SK-N-SH (cell line): ENCODE data around the gene ARAP3. TPM values are rescaled to one million over a fixed set of nuclear protein-coding genes. Genes with fewer than 3 reads are reported as not detected.

ENCODE experiments used
- CTCF ChIA-PET: fragments of 300-600, 350-600 bp; formaldehyde crosslinking; extraction: SDS; loops from one replicate; lab custom pipeline; 2021; lab: Yijun Ruan, JAX
- POLR2A ChIA-PET: fragments of 350-600 bp; sonication (Branson Sonifier 250); formaldehyde crosslinking; extraction: SDS; loops from one replicate; lab custom pipeline; 2020; ENCODE audit warnings: antibody characterized with exemption, inconsistent platforms; lab: Yijun Ruan, JAX
- DNase-seq: peaks from one replicate; pipeline ENCODE4 v3.0.0; 2012
- H2AFZ ChIP-seq: fragments of 200-600 bp; sonication (generic); 2 replicates; pipeline ENCODE4 v1.8.1; 2016; ENCODE audit warnings: antibody characterized with exemption, mild to moderate bottlenecking, low read depth
- H3F3A ChIP-seq: fragments of 200-600 bp; sonication (generic); replicated peaks from 2 replicates; pipeline ENCODE3; 2016; ENCODE audit warnings: antibody characterized with exemption, mild to moderate bottlenecking; ENCODE audit not compliant: insufficient read depth
- H3K27ac ChIP-seq, 2 experiments: fragments of 200-500 bp in 1 of 2; fragments of 200-600 bp in 1 of 2; sonication (Bioruptor generic) in 1 of 2; sonication (generic), shearing (Covaris generic) in 1 of 2; 2 replicates each; pipeline versions ENCODE4 v1.5.1 to v1.6.1; 2014 to 2016; ENCODE audit warnings: low read depth in 2 of 2, inconsistent platforms in 1 of 2, low read length in 1 of 2, mild to moderate bottlenecking in 1 of 2, mixed read lengths in 1 of 2
- H3K27me3 ChIP-seq: fragments of 200-600 bp; sonication (generic), shearing (Covaris generic); 2 replicates; pipeline ENCODE4 v1.6.1; 2016; ENCODE audit warnings: mixed run types; ENCODE audit not compliant: insufficient read depth
- H3K36me3 ChIP-seq, 2 experiments: fragments of 200-500 bp in 1 of 2; fragments of 200-600 bp in 1 of 2; sonication (Bioruptor generic) in 1 of 2; sonication (generic) in 1 of 2; replicated peaks in 1 of 2; 2 replicates each; pipeline versions ENCODE3 to v1.5.1; 2014 to 2016; ENCODE audit warnings: low read length in 1 of 2, mild to moderate bottlenecking in 1 of 2; ENCODE audit not compliant: insufficient read depth in 2 of 2, control insufficient read depth in 1 of 2
- H3K4me1 ChIP-seq, 2 experiments: fragments of 200-500 bp in 1 of 2; fragments of 200-600 bp in 1 of 2; sonication (Bioruptor generic) in 1 of 2; sonication (generic), shearing (Covaris generic) in 1 of 2; 2 replicates each; pipeline versions ENCODE4 v1.5.1 to v1.6.1; 2014 to 2016; ENCODE audit warnings: low read depth in 1 of 2, low read length in 1 of 2, mixed run types in 1 of 2; ENCODE audit not compliant: insufficient read depth in 2 of 2, control insufficient read depth in 1 of 2
- H3K4me2 ChIP-seq: fragments of 200-600 bp; sonication (generic), shearing (Covaris generic); 2 replicates; pipeline ENCODE4 v1.6.1; 2017; ENCODE audit warnings: mixed run types
- H3K4me3 ChIP-seq, 2 experiments: fragments of 200-500 bp in 1 of 2; fragments of 200-600 bp in 1 of 2; sonication (Bioruptor generic) in 1 of 2; sonication (generic), shearing (Covaris generic) in 1 of 2; 2 replicates each; pipeline versions ENCODE4 v1.5.1 to v1.8.1; 2014 to 2016; ENCODE audit warnings: low read depth in 2 of 2, inconsistent platforms in 1 of 2, low read length in 1 of 2, mild to moderate bottlenecking in 1 of 2, mixed read lengths in 1 of 2, moderate library complexity in 1 of 2
- H3K79me2 ChIP-seq: fragments of 200-600 bp; sonication (generic); 2 replicates; pipeline ENCODE4 v1.8.1; 2017; ENCODE audit warnings: mild to moderate bottlenecking; ENCODE audit not compliant: insufficient read depth
- H3K9ac ChIP-seq: fragments of 200-600 bp; sonication (generic); 2 replicates; pipeline ENCODE4 v1.6.1; 2017; ENCODE audit warnings: mixed run types
- H3K9me2 ChIP-seq: fragments of 200-600 bp; sonication (generic); 2 replicates; pipeline ENCODE4 v1.6.1; 2017; ENCODE audit warnings: mixed run types
- H3K9me3 ChIP-seq: fragments of 200-600 bp; sonication (generic); 2 replicates; pipeline ENCODE4 v1.6.1; 2017; ENCODE audit warnings: mixed run types, mild to moderate bottlenecking, moderate library complexity
- H4K20me1 ChIP-seq: fragments of 200-600 bp; sonication (generic); 2 replicates; pipeline ENCODE4 v1.6.1; 2017; ENCODE audit warnings: mild to moderate bottlenecking, mixed run types; ENCODE audit not compliant: insufficient read depth
- EP300 ChIP-seq, 2 experiments: IDR thresholded peaks; 2 replicates each; pipeline versions ENCODE4 v1.4.0 to v1.6.1; 2012; ENCODE audit warnings: borderline replicate concordance in 1 of 2, low read depth in 1 of 2, low read length in 1 of 2
- FOXM1 ChIP-seq: IDR thresholded peaks from 2 replicates; pipeline ENCODE4 v1.4.0; 2012; ENCODE audit warnings: low read depth, mild to moderate bottlenecking
- GABPA ChIP-seq: IDR thresholded peaks from 2 replicates; pipeline ENCODE4 v1.4.0; 2012; ENCODE audit warnings: low read depth, mild to moderate bottlenecking
- JUND ChIP-seq: IDR thresholded peaks from 2 replicates; pipeline ENCODE4 v1.4.0; 2012
- MEF2A ChIP-seq: IDR thresholded peaks from 2 replicates; pipeline ENCODE4 v1.4.0; 2012; ENCODE audit warnings: low read depth, borderline replicate concordance
- RAD21 ChIP-seq: IDR thresholded peaks from 2 replicates; pipeline ENCODE4 v1.6.1; 2012; ENCODE audit warnings: mild to moderate bottlenecking, low read length
- RCOR1 ChIP-seq: fragments of 150-350 bp; IDR thresholded peaks from 2 replicates; pipeline ENCODE4 v1.6.1; 2017; ENCODE audit warnings: antibody characterized with exemption, low read length
- SIN3A ChIP-seq: IDR thresholded peaks from 2 replicates; pipeline ENCODE4 v1.6.1; 2012; ENCODE audit warnings: low read depth, mild to moderate bottlenecking, low read length, moderate library complexity, borderline replicate concordance
- SMC3 ChIP-seq: IDR thresholded peaks from 2 replicates; pipeline ENCODE4 v1.6.1; 2012; ENCODE audit warnings: low read depth, low read length, improper control_type of control experiment
- TCF12 ChIP-seq: IDR thresholded peaks from 2 replicates; pipeline ENCODE4 v1.4.0; 2012
- TEAD4 ChIP-seq: IDR thresholded peaks from 2 replicates; pipeline ENCODE4 v1.4.0; 2012; ENCODE audit warnings: mild to moderate bottlenecking, borderline replicate concordance; ENCODE audit not compliant: insufficient read depth
- YY1 ChIP-seq: IDR thresholded peaks from 2 replicates; pipeline ENCODE4 v1.4.0; 2012; ENCODE audit warnings: low read depth, mild to moderate bottlenecking
- polyA plus RNA-seq, 3 experiments: library from polyadenylated mRNA; depleted of rRNA; stranded (reverse); fragments of >200 nt; gene quantifications; 2 replicates each; pipeline ENCODE4 v1.2.3, GENCODE V29; 2012
- TF ChIP-seq, protein P1 (sequence below): fragments of 150-350 bp; IDR thresholded peaks from 2 replicates; pipeline ENCODE4 v1.6.1; 2016; ENCODE audit warnings: mild to moderate bottlenecking, low read depth, low read length
- TF ChIP-seq, protein P2 (sequence below): IDR thresholded peaks from 2 replicates; pipeline ENCODE4 v1.6.1; 2012; ENCODE audit warnings: mild to moderate bottlenecking, low read depth, low read length, moderate library complexity
- TF ChIP-seq, protein P3 (sequence below): IDR thresholded peaks from 2 replicates; pipeline ENCODE4 v1.4.0; 2012; ENCODE audit warnings: low read depth
- TF ChIP-seq, protein P4 (sequence below): IDR thresholded peaks from 2 replicates; pipeline ENCODE4 v1.4.0; 2012; ENCODE audit warnings: low read depth, borderline replicate concordance

The ARAP3 gene
- polyA plus RNA-seq, 1 of the 3 experiments (the other 2 are of a cell fraction): 6.5 TPM

DNA sequence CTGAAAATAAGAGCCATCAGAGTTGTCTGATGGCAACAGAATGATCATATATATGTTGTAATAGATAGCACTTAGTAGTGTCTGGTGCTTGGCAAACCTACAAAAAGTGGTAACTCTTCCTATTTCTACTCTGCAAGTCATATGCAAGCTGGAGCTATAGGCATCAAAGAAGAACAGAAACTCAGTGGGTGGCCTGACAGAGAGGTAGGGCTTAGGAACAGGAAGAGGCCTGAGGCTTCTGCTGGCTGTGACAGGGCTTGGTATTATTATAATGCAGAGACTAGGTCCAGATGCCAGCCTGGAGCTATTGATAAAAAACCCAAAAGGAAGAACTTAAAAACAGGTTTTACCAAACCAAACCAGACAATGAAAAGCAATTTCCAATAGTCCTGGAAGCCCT lies 58.8 kb downstream of the ARAP3 start:
- no peak overlapping the region for H2AFZ ChIP-seq
- CTCF ChIA-PET: interaction anchor here (0.7 to 14.8 kb wide), 6 partner anchors 12 to 337 kb away, joined by 3 to 280 read pairs (median 3); partner anchors contain the start of genes HDAC3 and RELL2
- H3F3A ChIP-seq: peaks cover 20% of the 10 kb centered on the region
- H3K4me1 ChIP-seq: peaks cover 0 to 4% of the 10 kb centered on the region in 2 experiments; a peak in 1 of 4 replicates
- H3K36me3 ChIP-seq: peaks cover 59 to 63% of the 10 kb centered on the region in 2 experiments
- H3K9me2 ChIP-seq: no peaks in the 10 kb centered on the region
- POLR2A ChIA-PET: no interaction called here
- no peak overlapping the region for H3K4me3 ChIP-seq
- H4K20me1 ChIP-seq: no peaks in the 10 kb centered on the region
- peaks cover 3% of the 10 kb centered on the region for H3K79me2 ChIP-seq
- no peak overlapping the region for H3K9ac ChIP-seq
- no peaks in the 10 kb centered on the region for H3K27me3 ChIP-seq
- peak overlapping the region in 1 of 2 experiments; percentile 68; a peak in 2 of 4 replicates for H3K27ac ChIP-seq
- no peaks in the 10 kb centered on the region for H3K9me3 ChIP-seq
- DNase-seq: no peak
- H3K4me2 ChIP-seq: no peak overlapping the region
- TF ChIP-seq SMC3 (no peak), YY1 (no peak), EP300 (IDR thresholded peaks at IDR 0.05; ENCODE audit: borderline replicate concordance in 1 of 2, low read depth in 1 of 2, low read length in 1 of 2) (no peak), MEF2A (no peak), FOXM1 (no peak), TCF12 (no peak), RAD21 (no peak), GABPA (no peak), JUND (no peak), SIN3A (no peak), RCOR1 (no peak), TEAD4 (no peak)
- TF ChIP-seq, protein P1, sequence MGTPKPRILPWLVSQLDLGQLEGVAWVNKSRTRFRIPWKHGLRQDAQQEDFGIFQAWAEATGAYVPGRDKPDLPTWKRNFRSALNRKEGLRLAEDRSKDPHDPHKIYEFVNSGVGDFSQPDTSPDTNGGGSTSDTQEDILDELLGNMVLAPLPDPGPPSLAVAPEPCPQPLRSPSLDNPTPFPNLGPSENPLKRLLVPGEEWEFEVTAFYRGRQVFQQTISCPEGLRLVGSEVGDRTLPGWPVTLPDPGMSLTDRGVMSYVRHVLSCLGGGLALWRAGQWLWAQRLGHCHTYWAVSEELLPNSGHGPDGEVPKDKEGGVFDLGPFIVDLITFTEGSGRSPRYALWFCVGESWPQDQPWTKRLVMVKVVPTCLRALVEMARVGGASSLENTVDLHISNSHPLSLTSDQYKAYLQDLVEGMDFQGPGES: no peak
- TF ChIP-seq, protein P2, sequence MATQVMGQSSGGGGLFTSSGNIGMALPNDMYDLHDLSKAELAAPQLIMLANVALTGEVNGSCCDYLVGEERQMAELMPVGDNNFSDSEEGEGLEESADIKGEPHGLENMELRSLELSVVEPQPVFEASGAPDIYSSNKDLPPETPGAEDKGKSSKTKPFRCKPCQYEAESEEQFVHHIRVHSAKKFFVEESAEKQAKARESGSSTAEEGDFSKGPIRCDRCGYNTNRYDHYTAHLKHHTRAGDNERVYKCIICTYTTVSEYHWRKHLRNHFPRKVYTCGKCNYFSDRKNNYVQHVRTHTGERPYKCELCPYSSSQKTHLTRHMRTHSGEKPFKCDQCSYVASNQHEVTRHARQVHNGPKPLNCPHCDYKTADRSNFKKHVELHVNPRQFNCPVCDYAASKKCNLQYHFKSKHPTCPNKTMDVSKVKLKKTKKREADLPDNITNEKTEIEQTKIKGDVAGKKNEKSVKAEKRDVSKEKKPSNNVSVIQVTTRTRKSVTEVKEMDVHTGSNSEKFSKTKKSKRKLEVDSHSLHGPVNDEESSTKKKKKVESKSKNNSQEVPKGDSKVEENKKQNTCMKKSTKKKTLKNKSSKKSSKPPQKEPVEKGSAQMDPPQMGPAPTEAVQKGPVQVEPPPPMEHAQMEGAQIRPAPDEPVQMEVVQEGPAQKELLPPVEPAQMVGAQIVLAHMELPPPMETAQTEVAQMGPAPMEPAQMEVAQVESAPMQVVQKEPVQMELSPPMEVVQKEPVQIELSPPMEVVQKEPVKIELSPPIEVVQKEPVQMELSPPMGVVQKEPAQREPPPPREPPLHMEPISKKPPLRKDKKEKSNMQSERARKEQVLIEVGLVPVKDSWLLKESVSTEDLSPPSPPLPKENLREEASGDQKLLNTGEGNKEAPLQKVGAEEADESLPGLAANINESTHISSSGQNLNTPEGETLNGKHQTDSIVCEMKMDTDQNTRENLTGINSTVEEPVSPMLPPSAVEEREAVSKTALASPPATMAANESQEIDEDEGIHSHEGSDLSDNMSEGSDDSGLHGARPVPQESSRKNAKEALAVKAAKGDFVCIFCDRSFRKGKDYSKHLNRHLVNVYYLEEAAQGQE: no peak
- TF ChIP-seq, protein P3, sequence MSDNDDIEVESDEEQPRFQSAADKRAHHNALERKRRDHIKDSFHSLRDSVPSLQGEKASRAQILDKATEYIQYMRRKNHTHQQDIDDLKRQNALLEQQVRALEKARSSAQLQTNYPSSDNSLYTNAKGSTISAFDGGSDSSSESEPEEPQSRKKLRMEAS: no peak
- TF ChIP-seq, protein P4, sequence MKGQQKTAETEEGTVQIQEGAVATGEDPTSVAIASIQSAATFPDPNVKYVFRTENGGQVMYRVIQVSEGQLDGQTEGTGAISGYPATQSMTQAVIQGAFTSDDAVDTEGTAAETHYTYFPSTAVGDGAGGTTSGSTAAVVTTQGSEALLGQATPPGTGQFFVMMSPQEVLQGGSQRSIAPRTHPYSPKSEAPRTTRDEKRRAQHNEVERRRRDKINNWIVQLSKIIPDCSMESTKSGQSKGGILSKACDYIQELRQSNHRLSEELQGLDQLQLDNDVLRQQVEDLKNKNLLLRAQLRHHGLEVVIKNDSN: no peak
